ENCODE results near the gene HEPACAM.
A peak's percentile ranks its signal among the peaks of the same experiment; 100 is the strongest.

Gene HEPACAM

DNA sequence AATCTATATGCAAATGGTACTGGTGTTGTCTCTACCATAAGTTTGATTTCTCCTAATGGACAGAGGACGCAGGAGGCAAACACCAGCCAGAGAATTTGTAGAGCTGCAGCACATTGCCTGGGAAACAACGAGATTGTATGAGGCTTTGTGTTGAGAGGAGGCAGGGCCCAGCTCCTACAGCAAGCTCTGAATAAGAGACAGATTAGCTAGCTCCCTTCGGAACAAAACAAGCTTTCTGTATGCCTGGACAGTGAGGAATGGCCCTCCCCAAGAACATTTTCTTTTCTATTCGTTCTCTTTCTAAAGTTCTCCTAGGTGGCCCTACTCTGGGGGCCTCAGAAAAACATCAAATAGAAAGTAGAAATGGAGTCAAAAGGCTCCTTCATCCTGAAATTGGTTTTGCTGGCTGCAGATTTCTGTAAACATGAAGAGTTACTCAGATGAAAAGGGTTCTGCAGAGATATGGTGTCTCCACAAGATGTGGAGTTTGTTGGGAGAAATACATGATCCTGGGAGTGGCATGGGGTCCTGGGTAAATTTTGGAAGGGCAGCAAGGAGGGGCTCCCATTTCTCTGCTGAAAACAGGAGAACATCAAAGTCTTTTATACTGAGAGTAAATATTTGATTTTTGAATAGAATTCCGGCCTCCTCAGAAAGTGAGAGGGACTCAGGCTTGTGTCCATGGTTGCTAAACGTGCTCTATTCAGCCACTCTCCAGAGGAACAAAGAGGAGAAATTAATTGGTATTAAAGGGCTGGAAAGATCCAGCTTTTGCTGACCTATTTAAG, 6.8 kb upstream of the HEPACAM start:
- no peak for DNase-seq (ENCODE audit: low read depth)

DNA sequence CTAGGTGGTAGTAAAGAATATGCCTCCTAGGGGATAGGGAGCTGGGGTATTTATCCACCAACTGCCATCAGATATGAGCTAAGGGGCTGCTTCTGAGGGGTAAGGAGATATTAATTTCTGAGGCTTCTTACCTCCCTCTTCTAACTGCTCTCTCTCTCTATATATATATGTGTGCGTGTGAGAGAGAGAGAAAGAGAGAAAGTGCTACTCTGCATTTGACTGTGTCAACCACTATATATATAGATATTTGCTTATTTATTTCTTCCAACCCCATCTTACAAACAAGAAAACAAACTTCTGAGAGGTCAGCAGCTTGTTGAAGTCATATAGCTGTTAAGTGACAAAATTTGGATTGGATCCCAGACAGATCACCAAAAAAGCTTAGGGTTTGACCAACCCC, 5.9 kb upstream of the HEPACAM start:
- DNase-seq (ENCODE audit: low read depth), result no peak

DNA sequence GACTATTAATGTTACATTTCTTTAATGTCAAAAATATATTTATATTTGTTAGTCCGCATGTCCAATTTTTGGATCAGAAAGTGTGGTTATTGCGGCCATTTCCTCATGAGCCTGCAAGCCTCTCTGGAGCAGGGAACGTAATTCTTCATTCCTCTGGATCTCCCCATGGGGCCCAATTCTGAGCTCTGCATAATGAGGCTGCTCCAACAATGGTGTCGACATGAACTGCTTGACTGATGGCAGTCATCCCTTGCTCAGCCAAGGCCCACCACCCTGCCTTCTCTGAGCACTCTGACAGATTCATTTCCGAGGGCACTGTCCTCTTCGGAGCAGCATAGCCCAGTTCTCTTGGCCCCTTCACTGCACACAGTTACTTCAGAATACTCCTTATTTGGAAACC, 3.1 kb upstream of the HEPACAM start:
- no peak for DNase-seq (ENCODE audit: low read depth)

DNA sequence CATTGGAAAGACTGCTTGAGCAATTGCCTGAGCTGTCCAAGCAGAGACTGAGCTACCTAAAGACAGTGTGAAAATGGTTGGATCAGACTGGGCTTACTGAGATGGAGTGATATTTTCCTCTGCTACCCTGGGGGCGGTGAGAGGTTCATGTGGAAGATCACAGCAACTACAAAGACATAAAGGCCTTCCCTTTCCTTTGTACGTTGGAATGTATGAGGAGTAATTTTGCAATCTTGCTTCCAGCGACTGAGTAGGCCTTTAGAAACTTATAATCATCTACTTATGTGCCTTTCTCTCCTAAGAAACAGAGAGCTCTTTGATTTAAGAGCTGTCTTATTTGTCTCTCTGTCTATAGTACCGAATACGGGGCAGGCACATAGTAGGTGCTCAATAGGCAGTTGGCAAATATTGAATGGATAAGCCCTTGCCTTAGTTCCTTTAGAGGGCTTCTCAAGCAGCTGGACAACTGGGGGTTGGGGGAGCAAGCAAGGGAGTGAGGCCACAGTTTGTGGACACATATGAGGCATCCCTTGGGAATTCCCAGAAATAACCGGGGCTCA, 2.4 kb upstream of the HEPACAM start:
- DNase-seq (ENCODE audit: low read depth), result no peak

DNA sequence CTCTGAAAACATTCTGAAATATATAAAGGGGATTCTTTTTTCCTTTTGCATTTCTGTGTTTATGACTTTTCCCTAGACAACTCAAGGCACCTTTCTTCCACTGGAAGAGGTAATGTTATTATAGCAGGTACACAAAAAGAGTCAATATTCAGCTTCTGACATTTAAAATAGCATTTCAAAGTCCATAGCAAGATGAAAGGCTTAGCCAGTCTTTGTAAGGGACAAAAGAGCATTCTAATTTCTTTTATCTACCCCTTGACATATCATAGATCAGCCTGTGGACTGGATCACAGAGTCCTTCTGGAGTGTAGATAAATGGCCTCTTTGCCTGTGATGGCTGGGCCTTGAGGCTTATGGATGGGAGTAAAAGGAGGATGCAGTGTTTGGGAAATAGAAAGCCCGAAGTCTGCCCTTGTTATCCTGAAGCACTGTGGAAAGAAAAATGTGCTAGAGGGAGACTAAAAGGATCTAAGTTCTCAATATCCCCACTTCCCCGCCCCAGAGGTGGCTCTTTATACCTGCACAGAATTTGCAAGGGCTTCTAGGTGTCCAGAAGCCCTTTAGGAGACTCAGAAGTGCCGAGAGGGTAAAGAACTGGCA, 1.6 kb upstream of the HEPACAM start:
- no peak for DNase-seq (ENCODE audit: low read depth)

DNA sequence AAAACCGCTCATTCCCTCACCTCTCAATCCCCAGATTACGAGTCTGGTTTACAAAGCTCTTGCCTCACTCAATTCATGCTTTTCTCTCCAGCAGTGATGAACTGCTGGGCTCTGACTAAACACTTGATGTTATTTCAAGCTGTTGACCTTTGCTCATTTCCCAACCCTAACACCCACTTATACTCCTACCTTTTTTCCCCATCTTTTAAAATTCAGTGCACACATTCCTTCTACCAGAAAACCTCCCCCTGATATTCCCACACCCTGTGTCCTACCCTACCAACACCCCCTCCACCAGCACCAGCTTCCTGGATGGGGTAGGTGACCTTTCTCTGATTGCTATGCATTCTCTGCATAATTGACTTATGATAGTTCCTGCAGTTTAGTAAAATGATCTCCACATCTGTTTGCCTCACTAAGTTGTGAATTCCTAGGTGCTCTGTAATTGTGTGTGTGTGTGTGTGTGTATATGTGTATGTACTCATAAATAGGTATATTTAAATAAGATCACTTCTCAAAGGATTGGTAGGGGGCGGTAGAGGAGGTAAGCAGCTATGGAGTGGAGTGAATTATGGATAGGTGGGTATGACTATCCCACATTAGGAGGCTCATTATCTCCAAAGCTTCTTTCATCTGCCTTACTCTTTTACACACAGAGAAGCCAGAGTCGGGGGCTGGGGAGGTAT, 842 bp downstream of the HEPACAM start:
- DNase-seq (ENCODE audit: low read depth), result peak; percentile 88

DNA sequence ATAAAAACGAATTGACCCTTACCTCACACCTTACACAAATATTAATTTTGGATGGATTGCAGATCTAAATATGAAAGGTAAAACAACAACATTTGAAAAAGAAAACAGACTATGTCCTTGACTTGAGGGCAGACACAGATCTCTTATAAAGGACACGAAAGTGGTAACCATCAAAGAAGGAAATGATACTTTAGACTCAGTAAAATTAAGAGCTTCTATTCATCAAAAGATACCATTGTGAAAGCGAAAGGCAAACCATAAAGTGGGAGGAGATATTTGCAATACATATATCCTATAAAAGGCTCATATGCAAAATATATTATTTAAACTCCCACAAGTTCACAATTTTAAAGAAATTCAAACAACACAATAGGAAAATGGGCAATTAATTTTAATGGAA, 5.0 kb downstream of the HEPACAM start:
- DNase-seq (ENCODE audit: low read depth), result no peak

DNA sequence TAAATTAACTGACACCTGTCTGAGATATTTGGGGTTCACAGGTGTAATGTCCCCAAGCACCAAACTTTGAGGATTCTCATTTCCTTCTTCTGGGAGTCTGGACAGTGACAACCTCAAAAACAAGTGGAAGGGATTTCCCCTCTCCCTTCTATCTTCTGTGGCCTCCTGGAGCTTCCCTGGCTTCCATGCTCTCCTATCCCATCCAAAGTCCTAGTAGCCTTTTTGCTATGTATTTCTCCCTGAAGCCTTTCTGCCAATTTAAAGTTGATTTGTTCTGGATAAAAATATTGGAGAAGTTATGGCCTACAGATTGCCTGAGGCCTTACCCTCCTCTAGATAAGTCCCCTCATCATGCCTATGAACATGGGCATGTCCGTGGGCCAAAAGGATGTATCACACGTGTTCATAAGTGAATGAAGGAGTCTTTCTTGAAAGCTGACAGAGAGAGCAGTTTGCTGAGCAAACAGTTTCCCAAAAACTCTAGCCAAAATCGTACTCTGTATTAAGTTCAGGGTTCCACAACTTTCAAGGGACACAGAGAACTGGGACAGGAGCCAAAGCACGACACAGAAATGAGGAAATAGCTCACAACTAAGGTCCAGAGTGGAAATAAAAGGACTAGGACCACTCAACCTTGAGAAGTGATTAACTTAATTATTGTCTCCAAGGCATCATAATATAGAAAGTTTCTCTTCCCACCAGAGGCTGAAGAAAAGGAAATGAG, 6.7 kb downstream of the HEPACAM start:
- DNase-seq (ENCODE audit: low read depth), result no peak

DNA sequence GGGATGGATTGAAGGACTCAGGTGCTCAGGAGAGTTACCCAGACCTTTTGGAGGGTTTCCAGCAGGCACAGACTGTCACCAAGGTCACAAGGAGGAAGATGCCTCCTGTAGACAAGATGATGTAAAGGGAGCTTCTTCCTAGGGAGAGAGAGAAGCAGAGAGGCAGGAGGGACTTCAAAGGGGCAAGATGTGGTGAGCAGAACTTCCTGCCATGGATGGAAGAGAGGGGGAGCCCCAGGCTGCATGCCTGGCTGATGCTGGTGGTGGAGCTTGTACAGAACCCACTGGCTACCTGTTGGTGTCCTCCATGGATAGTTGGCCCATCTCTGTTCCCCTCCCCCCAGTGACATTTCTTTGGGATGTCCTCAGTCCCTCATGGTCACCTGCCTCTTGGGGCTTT, 12.6 kb downstream of the HEPACAM start:
- no peak for DNase-seq (ENCODE audit: low read depth)

DNA sequence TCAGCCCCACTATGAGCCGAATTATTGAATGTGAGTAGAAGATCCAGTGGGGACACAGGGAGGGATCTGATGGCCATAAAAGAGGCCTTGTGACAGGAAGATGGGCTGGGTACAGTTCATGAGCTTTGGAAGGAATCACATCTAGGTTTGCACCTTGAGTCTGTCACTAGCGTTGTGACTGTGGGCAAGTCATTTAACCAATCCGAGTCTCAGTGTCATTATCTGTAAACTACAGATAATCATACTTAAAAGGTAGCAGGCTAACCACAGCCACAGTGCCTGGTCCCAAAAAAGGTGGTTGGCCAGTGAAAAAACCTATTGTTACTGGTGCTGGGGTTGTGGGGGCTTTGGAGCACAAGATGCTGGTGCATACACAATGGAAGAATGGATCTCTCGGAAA, 13.0 kb downstream of the HEPACAM start:
- no peak for DNase-seq (ENCODE audit: low read depth)

DNA sequence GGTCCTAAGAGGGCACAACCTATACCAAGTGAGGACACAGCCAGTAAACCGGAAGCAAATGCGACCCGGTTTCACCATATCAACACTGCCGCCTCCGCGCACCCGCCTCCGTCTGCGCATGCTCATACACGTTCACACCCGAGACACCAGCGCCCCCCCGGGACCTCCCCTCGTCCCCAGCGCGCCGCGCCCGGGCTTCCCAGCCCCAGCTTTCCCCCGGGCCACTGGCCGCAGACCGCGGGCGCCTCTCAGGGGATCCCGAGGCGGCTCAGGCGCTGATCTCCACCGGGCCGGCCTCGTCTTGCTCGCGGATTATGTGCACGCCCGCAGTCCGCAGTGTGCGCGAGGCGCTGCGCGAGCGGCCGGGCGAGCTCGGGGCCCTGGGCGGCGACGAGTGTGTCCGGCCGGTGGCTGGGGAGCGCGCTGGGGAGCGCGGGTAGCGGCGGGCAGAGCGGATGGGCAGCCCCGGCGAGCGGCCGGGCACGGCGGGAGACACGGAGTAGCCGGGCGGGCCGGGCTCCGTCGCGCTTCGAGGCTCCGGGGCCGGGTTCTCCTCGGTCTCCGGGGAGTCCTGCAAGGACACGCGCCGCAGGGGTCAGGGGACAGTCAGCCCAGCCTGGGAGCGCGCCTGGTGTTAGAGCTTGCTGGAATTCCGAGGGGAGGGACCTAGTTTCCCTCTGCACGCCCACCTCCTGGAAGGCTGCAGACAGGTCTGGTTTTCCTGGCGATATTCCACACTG, 14.8 kb downstream of the HEPACAM start:
- DNase-seq (ENCODE audit: low read depth), result no peak

DNA sequence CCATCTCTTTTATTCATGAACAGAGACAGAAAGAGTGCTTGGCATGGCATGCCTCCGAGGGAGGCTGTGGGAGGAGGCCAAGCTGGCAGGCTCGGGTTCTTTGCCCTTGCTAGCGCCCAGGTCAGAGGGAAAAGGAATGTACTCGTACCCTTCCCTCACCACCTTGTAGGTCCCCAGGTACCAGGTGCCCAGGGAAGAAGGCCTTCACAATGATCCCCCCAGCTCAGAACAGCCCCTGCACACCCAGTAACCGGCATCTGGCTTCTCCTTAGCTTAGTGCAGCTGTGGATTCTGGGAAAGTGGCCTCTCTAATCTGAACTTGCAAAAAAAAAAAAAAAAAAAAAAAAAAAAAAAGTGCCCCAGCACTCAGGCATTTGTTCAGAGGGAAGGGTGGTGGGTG, 15.5 kb downstream of the HEPACAM start:
- no peak for DNase-seq (ENCODE audit: low read depth)

DNA sequence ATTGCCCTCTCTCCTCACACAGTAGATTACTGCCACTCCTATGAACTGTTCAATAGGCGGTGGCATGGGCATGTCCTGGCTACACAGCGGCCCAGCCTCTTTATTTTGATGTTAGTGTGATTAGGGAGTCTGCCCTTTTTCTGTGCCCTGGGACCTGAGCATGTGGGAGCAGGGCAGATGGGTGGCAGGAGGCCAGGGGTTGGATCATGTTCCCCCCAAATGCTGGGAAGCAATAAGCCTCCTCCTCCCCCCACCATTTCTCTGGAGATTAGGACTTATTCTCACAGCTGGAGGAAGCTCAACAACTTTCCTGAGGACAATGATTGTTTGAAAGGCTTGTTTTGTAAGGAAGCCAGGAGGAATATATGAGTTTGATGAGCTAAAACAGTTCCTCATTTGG, 15.9 kb downstream of the HEPACAM start:
- DNase-seq (ENCODE audit: low read depth), result no peak

DNA sequence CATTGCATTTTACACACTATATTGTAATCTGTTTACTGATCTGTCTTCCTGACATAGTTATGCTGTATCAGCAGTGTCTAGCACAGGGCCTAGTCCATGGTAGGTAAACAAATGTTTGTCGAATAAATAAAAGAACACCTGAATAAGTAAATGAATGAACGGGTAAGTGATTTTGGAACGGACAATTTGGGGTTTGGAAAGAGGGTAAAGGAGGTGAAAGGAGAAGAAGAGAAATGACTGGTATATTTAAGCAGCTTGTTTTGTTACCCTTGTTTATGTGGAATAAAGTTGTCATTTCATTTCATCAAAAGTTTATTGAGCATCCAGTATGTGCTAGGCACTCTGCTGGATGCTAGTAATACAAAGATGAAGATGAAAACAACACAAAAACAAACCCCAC, 16.9 kb downstream of the HEPACAM start, which contains the start of gene HEPN1:
Gene HEPN1, plus strand, starts transcription at position 301 of the 400 bp plus-strand sequence.
- no peak for DNase-seq (ENCODE audit: low read depth)

DNA sequence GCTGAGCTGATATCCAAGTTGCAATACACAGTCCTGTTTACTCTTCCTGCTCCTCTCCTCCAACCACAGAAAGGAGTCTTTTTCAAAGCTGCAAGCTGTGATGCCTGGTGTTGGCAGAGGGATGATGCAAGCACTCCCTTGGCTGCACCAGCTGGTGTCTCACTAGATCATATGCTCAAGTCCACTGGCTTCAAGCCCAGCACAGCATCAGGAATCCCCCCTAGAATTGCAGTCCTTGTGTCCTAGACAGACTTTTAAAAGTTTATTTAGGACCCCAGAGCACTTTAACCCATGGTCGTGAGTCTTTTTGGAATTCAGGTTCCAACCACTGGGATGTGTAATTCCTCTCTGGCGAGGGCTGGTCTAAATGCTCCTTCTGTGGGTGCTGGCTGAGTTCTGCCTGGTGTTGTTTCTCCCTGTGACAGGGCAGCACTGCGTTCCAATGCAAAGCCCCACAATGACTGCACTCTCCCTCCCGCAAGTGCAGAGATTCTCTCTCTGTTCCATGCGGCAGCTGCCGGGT, 18.7 kb downstream of the HEPACAM start:
- no peak for DNase-seq (ENCODE audit: low read depth)

DNA sequence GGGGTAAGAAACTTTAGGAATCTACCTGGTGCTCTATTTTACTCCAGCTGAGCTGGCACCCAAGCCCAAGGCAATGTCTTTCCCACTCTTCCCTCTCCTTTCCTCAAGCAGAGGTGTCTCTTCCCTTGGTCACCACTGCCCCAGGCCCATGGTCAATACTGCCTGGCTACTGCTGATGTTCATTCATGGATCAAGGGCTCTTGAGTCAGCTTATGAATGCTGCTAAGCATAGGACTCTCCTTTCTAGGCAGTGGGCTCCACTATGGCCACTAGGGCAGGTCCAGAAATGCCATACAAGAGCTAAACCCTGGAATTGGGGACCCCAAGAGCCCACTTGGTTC, 19.5 kb downstream of the HEPACAM start:
- DNase-seq (ENCODE audit: low read depth), result no peak

DNA sequence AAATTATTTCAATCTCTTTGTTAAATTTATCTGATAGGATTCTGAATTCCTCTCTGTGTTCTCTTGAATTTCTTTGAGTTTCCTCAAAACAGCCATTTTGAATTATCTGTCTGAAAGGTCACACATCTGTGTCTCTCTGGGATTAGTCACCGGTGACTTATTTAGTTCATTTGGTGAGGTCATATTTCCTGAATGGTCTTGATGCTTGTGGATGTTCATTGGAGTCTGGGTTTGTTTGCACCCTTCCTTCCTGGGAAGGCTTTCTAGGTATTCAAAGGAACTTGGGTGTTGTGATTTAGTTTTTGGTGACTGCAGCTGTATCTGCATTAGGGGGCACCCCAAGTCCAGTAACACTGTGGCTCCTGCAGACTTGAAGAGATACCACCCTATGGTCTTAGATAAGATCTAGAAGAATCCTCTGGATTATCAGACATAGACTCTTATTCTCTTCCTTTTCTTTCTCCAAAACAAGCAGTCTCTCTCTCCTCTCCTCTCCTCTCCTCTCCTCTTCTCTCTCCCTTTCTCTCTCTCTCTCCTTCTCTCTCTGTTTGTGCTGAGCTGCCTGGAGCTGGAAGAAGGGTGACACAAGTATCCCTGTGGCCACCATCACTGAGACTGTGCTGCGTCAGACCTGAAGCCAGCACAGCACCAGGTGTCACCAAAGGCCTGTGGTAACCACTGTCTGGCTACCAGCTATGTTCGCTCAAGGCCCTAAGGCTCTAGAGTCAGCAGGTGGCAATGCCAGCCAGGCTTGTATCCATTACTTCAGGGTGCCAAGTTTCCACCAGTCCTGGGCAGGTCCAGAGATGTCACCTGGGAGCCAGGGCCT, 20.1 kb downstream of the HEPACAM start:
- no peak for DNase-seq (ENCODE audit: low read depth)

DNA sequence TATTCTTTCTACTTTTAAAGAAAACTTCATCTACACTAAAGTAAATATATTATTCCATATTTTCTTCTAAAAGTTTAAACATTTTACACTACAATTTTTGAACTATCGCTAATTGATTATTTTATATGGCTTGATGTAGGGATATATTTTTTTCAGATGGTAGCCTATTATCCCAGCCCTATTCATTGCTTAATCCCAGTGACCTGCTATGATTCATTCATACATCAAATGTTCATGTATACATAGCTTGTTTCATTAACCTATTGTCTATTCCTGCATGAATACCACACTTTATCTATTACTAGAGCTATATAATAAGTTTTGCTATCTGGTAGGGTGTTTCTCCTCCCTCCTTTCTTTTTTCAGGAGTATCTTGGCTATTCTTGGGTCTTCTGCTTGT, 33.2 kb downstream of the HEPACAM start:
- no peak for DNase-seq (ENCODE audit: low read depth)

DNA sequence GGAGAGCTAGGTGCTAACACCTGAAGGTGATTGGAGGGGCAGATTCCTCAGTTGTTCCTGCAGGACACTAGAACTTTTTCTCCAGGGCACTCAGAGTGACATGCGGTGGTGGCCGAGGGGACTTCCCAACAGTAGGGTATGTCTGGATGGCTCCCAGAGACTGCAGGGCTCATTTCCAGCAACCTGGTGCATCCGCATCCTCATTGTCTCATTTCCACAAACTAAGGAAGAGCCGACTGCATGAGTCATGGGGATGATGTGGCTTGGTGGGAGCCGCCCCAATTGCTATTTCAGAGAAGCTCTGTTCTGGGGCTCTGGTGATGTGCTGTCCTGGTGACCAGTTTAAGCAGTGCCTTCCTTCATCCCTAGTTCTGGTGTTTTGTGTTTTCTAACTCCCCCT, 35.4 kb downstream of the HEPACAM start:
- DNase-seq (ENCODE audit: low read depth), result peak; percentile 55

DNA sequence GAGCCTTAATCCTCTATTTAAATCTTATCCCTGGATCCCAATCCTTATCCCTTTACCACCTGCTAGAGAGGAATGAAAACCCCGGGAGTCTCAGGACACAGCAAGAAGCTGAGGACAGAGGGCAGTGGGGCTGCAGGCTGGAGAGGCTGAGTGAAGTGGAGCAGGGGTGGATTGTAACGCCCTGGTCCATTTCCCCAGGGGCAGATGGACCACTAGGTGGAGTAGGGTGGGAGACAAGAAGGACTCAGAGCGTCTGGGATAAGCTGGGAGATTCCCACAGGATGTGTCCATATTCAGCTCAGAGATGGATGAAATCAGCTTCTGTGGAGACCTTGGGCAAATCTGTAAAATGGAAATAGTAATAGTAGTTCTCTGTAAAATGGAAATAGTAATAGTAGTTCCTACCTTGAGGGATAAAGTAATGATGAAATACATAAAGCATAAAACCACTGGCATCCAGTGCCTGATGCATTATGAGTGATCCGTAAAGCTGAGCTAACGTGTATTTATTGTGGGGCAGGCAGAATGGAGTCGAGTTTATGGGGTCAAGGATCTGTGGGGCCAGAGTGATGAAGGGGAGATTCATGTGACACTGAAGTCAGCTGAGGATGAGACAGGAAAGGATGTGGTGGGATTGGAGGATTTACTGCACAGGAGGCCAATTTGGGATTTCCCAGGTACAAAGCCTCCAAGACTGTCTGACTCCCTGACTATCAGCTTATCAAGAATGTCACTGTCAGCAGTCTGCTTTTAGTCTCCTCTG, 36.3 kb downstream of the HEPACAM start:
- no peak for DNase-seq (ENCODE audit: low read depth)
